Stomach smooth muscle (tissue), 2 donors: Measurements from ENCODE around the gene RAPGEF5.

Experiments used
- H3K27ac ChIP-seq: one replicate; pipeline ENCODE4 v1.7.0; 2013; ENCODE audit warnings: mild to moderate bottlenecking, low read length, inconsistent platforms
- H3K27me3 ChIP-seq, 2 donors: one replicate each; pipeline ENCODE4 v1.7.0; 2013; ENCODE audit warnings: low read length in 2 of 2; ENCODE audit not compliant: insufficient read depth in 2 of 2, control insufficient read depth in 1 of 2
- H3K36me3 ChIP-seq, 2 donors: one replicate each; pipeline ENCODE4 v1.7.0; 2013; ENCODE audit warnings: low read length in 2 of 2; ENCODE audit not compliant: control insufficient read depth in 2 of 2, insufficient read depth in 2 of 2
- H3K4me1 ChIP-seq: one replicate; pipeline ENCODE4 v1.7.0; 2013; ENCODE audit warnings: low read length; ENCODE audit not compliant: control insufficient read depth, insufficient read depth
- H3K4me3 ChIP-seq, 2 donors: one replicate each; pipeline ENCODE4 v1.7.0; 2013; ENCODE audit warnings: low read length in 2 of 2
- H3K9ac ChIP-seq, 2 donors: one replicate each; pipeline ENCODE4 v1.7.0; 2013; ENCODE audit warnings: low read length in 2 of 2, mild to moderate bottlenecking in 1 of 2
- H3K9me3 ChIP-seq, 2 donors: one replicate each; pipeline ENCODE4 v1.7.0; 2013; ENCODE audit warnings: low read length in 2 of 2; ENCODE audit not compliant: control insufficient read depth in 2 of 2
- donor health status: healthy.
- donor health status: Pancreatic carcinoma.

The RAPGEF5 gene, protein sequence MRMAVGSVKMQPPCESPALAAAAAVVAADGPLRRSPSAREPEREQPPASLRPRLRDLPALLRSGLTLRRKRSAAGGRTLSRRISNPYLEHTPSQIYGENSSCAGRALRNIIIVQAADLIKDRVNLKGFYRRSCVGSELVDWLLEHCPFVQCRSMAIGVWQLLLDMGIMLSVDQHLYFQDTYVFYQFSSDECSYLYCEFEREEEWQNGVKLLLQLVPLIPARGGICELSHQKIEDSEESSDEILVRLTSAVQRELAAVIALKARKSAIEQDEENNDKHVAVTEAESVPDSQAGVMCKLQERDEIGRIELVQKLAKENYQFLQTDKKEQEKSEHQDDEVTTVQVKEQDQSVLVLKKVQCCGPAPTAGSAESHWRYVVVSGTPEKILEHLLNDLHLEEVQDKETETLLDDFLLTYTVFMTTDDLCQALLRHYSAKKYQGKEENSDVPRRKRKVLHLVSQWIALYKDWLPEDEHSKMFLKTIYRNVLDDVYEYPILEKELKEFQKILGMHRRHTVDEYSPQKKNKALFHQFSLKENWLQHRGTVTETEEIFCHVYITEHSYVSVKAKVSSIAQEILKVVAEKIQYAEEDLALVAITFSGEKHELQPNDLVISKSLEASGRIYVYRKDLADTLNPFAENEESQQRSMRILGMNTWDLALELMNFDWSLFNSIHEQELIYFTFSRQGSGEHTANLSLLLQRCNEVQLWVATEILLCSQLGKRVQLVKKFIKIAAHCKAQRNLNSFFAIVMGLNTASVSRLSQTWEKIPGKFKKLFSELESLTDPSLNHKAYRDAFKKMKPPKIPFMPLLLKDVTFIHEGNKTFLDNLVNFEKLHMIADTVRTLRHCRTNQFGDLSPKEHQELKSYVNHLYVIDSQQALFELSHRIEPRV

GRCh38 chr7:22356701-22357310, at the start of gene RAPGEF5:
TSS of gene RAPGEF5 (minus strand) at chr7:22357154. CDS start at chr7:22357060, 94 bp downstream.
- Histone ChIP-seq H3K36me3 (no peaks in the 10 kb centered on the region), H3K4me3 (peak within 1 kb of the TSS in 1 of 2 donors; percentile 23), H3K27ac (no peak within 1 kb of the TSS), H3K9ac (no peak within 1 kb of the TSS), H3K27me3 (peaks cover 4 to 9% of the 10 kb centered on the region in 2 donors), H3K9me3 (peaks cover 0 to 6% of the 10 kb centered on the region in 2 donors), H3K4me1 (no peaks in the 10 kb centered on the region)

GRCh38 chr7:22406715-22407114, 49.8 kb upstream of the RAPGEF5 start:
- Histone ChIP-seq H3K4me3 (no peak overlapping the region), H3K4me1 (no peaks in the 10 kb centered on the region), H3K27ac (no peak overlapping the region), H3K9me3 (peaks cover 0 to 2% of the 10 kb centered on the region in 2 donors), H3K27me3 (no peaks in the 10 kb centered on the region), H3K9ac (no peak overlapping the region), H3K36me3 (no peaks in the 10 kb centered on the region)

GRCh38 chr7:22404421-22405023, 47.6 kb upstream of the RAPGEF5 start:
- no peak overlapping the region for H3K9ac ChIP-seq
- H3K36me3 ChIP-seq, result no peaks in the 10 kb centered on the region
- H3K27ac ChIP-seq, result no peak overlapping the region
- peaks cover 0 to 2% of the 10 kb centered on the region in 2 donors for H3K9me3 ChIP-seq
- H3K4me3 ChIP-seq, result no peak overlapping the region
- no peaks in the 10 kb centered on the region for H3K27me3 ChIP-seq
- no peaks in the 10 kb centered on the region for H3K4me1 ChIP-seq

DNA sequence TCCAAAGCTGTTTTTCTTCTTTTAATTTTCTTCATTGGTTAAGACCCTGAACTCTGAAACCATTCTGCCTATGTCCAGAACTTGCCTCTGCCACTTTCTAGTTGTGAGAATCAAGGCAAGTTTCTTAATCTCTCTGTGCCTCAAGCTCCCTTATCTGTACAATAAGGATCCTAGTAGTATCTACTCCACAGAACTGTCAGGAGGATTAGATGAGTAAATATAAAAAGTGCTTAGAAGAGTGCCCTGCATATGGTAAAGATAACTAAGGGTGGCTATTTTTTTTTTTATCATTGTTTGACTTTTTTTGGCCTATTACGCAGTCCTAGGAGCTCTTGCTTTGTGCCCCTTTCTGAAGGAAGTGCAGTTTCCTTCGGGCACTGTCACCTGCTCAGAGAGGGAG, 46.4 kb upstream of the RAPGEF5 start:
- Histone ChIP-seq H3K9me3 (peaks cover 0 to 2% of the 10 kb centered on the region in 2 donors), H3K4me3 (no peak overlapping the region), H3K27me3 (no peaks in the 10 kb centered on the region), H3K4me1 (no peaks in the 10 kb centered on the region), H3K9ac (no peak overlapping the region), H3K27ac (no peak overlapping the region), H3K36me3 (no peaks in the 10 kb centered on the region)

GRCh38 chr7:22402250-22402649, 45.3 kb upstream of the RAPGEF5 start:
- no peaks in the 10 kb centered on the region for H3K36me3 ChIP-seq
- H3K27me3 ChIP-seq, result no peaks in the 10 kb centered on the region
- H3K4me3 ChIP-seq, result no peak overlapping the region
- H3K4me1 ChIP-seq, result no peaks in the 10 kb centered on the region
- no peak overlapping the region for H3K9ac ChIP-seq
- no peak overlapping the region for H3K27ac ChIP-seq
- H3K9me3 ChIP-seq, result peaks cover 0 to 2% of the 10 kb centered on the region in 2 donors

DNA sequence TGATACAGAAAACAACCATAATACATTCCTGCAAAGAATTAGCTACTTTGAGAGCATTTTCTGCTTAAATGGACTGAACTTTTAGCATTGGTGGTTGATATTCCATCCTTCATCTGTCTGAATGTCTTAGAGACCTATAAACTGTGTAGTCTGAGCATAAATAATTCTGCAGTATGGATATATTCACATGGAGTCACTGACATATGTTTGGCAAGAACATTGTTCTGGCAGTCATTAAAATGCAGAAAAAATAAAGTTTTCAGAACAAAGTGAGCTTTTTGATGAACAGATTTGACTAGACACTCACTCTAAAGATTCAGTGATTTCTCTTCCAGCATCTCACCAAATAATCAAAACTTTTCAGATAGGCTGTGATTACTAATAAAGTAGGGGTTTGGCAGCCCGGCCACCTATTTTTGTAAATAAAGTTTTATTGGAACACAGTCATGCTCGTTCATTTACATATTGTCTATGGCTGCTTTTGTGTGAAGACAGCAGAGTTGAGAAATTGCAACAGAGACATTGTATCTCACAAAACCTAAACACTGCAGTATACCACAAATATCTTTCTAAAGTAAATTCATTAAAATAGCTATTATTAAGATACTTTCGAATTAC, 44.1 kb upstream of the RAPGEF5 start:
- H3K27ac ChIP-seq, result no peak overlapping the region
- no peaks in the 10 kb centered on the region for H3K4me1 ChIP-seq
- no peak overlapping the region for H3K9ac ChIP-seq
- no peak overlapping the region for H3K4me3 ChIP-seq
- no peaks in the 10 kb centered on the region for H3K36me3 ChIP-seq
- H3K9me3 ChIP-seq, result no peaks in the 10 kb centered on the region
- H3K27me3 ChIP-seq, result no peaks in the 10 kb centered on the region

DNA sequence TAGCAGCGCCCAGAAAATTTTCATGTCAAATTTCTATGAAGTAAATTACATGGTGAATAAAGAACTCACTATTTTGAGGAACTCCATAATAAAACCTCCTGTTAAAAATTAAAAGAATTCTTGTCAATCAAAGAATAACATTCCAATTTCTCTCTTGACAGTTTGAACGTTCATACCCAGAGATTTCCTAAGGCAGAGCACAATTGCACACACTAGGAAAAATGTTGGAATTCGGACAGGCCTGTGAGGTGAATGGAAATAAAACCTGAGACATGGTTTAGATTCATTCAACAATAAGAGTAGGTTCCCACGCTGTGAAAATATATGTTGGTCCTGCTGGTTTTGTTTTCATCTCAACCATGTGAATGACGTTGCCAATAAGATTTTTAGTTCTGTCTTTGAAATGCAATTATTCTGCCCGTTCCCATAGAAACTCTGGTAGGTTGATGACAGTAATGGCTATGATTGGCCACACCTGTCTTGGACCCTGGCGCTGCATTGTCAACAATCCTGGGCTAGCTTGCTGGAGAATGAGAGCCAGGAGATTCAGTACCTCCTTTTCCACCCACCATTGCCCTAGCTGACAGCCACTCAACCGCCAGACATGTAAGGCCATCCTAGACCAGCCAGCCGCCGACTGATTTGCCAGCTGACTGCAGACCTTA, 43.3 kb upstream of the RAPGEF5 start:
- Histone ChIP-seq H3K36me3 (no peaks in the 10 kb centered on the region), H3K4me3 (no peak overlapping the region), H3K4me1 (no peaks in the 10 kb centered on the region), H3K9ac (no peak overlapping the region), H3K27me3 (no peaks in the 10 kb centered on the region), H3K9me3 (no peaks in the 10 kb centered on the region), H3K27ac (no peak overlapping the region)

DNA sequence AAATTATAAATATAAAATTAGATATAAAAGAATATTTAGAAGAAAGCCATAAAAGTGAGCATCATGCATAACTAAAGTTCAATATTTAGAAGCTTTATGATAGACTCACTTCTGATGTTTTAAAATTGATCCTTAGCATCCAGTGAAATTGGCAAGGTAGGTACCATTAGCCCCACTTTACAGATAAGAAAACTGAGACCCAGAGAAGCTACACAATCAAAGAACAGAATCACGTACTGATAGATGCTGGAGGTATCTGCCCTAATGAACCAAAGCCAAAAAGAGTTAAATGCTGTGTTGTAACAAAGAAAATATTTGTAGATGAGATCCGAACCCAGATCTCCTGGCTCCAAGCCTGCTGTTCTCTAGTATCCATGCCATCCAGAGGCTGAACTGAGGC, 42.6 kb upstream of the RAPGEF5 start:
- H3K36me3 ChIP-seq, result no peaks in the 10 kb centered on the region
- H3K9ac ChIP-seq, result no peak overlapping the region
- no peak overlapping the region for H3K4me3 ChIP-seq
- H3K27me3 ChIP-seq, result no peaks in the 10 kb centered on the region
- no peaks in the 10 kb centered on the region for H3K4me1 ChIP-seq
- no peaks in the 10 kb centered on the region for H3K9me3 ChIP-seq
- H3K27ac ChIP-seq, result no peak overlapping the region

DNA sequence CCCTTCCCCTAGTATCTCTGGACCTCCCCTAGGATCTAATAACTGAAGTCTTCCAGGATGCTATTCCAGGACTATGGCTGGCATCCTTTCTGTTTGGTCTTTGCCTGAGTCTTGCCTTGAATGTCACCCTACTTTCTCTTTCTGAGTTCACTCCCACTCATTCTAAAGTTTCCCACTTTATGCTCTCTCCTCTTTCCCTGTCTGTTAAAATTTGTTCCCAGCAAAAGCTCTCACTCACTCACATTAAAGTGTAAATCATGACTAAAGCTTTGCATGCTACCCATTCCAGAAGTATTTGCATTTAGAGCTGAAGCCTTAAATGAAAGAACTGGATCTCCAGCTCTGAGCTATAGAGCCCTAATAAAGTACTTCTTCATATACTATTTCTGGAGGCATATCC, 42.1 kb upstream of the RAPGEF5 start:
- H3K4me1 ChIP-seq, result no peaks in the 10 kb centered on the region
- no peaks in the 10 kb centered on the region for H3K36me3 ChIP-seq
- H3K9ac ChIP-seq, result no peak overlapping the region
- no peaks in the 10 kb centered on the region for H3K9me3 ChIP-seq
- H3K27me3 ChIP-seq, result no peaks in the 10 kb centered on the region
- H3K4me3 ChIP-seq, result no peak overlapping the region
- no peak overlapping the region for H3K27ac ChIP-seq

DNA sequence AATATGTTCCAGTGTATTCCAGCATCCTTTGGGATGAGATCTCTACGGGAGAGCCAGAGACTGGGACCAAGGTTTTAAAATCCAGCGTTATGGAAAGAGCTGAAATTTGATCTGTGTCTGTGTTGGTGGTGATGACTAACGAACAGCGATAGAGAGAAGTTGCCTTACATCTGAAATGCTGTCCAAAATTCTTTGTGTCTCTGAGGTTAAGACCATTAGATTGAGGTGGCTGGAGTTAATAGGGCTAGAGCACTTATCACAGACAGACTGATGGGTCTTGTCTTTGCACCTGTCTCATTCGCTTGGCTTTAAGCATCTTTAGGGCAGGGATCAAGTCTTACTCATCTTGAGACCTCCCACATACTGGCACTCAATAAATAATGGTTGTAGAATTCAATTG, 41.0 kb upstream of the RAPGEF5 start:
- Histone ChIP-seq H3K4me1 (no peaks in the 10 kb centered on the region), H3K27ac (no peak overlapping the region), H3K9me3 (no peaks in the 10 kb centered on the region), H3K9ac (no peak overlapping the region), H3K27me3 (no peaks in the 10 kb centered on the region), H3K4me3 (no peak overlapping the region), H3K36me3 (no peaks in the 10 kb centered on the region)
